Thoracic aorta (tissue), 2 donors: ENCODE measurements around the gene PNMA6E. TPM values are rescaled to one million over a fixed set of nuclear protein-coding genes. Genes with fewer than 3 reads are reported as not detected.

Experiments
- ATAC-seq: fragments of 150-250 bp; one replicate; pipeline ENCODE4 v1.8.0; 2017; ENCODE audit warnings: low read depth; ENCODE audit not compliant: insufficient number of reproducible peaks, low FRiP score
- DNase-seq: peaks from one replicate; pipeline ENCODE4 v3.0.0-alpha.2; 2020; ENCODE audit warnings: low spot score
- H3K27ac ChIP-seq, 2 donors: fragments of 200-600 bp; sonication (generic); 1 replicate in 1 of 2; 2 replicates in 1 of 2; pipeline ENCODE4 v1.5.1; 2016; ENCODE audit warnings: mild to moderate bottlenecking in 2 of 2, moderate library complexity in 2 of 2
- H3K27me3 ChIP-seq: fragments of 200-600 bp; sonication (generic); replicated peaks from 2 replicates; pipeline ENCODE4 v1.6.0; 2016; ENCODE audit warnings: mild to moderate bottlenecking; ENCODE audit not compliant: insufficient read depth
- H3K36me3 ChIP-seq: fragments of 200-600 bp; sonication (generic); one replicate; pipeline ENCODE4 v1.5.1; 2016
- H3K4me1 ChIP-seq, 2 donors: fragments of 200-600 bp; sonication (generic); 1 replicate in 1 of 2; 2 replicates in 1 of 2; pipeline versions ENCODE4 v1.5.1 to v1.6.0; 2016; ENCODE audit warnings: low read depth in 2 of 2, mild to moderate bottlenecking in 1 of 2; ENCODE audit not compliant: control insufficient read depth in 1 of 2
- H3K4me3 ChIP-seq: fragments of 200-600 bp; sonication (generic); 2 replicates; pipeline ENCODE4 v1.5.1; 2016; ENCODE audit warnings: mild to moderate bottlenecking
- H3K9me3 ChIP-seq: fragments of 200-600 bp; sonication (generic); 2 replicates; pipeline ENCODE4 v1.5.1; 2016
- CTCF ChIP-seq: fragments of 200-600 bp; sonication (generic); IDR thresholded peaks from one replicate; pipeline ENCODE4 v1.5.1; 2019; ENCODE audit warnings: antibody characterized with exemption
- total RNA-seq, 2 donors: library from RNA; depleted of rRNA; stranded (reverse); fragments of >200 nt; gene quantifications; one replicate each; pipeline versions ENCODE4 v1.1.0 to v1.2.3, GENCODE V29; 2016

Gene PNMA6E
- total RNA-seq, 2 donors from 2014 or later, result not detected

- TF ChIP-seq CTCF, result no peak
- no peaks in the 10 kb centered on the region for H3K27me3 ChIP-seq
- ATAC-seq, result no peak
- no peaks in the 10 kb centered on the region for H3K36me3 ChIP-seq
- no peaks in the 10 kb centered on the region for H3K4me1 ChIP-seq
- no peak overlapping the region for H3K27ac ChIP-seq
- no peak overlapping the region for H3K4me3 ChIP-seq
- no peak for DNase-seq
- no peaks in the 10 kb centered on the region for H3K9me3 ChIP-seq
Measured at GRCh38 chrX:153371256-153371655, 29.9 kb downstream of the PNMA6E start.

GRCh38 chrX:153370293-153371055 is 30.7 kb downstream of the PNMA6E start:
- no peak for TF ChIP-seq CTCF
- Histone ChIP-seq H3K4me1 (no peaks in the 10 kb centered on the region), H3K4me3 (no peak overlapping the region), H3K36me3 (no peaks in the 10 kb centered on the region), H3K27me3 (no peaks in the 10 kb centered on the region), H3K9me3 (no peaks in the 10 kb centered on the region), H3K27ac (no peak overlapping the region)
- ATAC-seq (no peak), DNase-seq (no peak)

GRCh38 chrX:153366878-153367538 is 34.1 kb downstream of the PNMA6E start:
- ATAC-seq, result no peak
- H3K9me3 ChIP-seq, result no peaks in the 10 kb centered on the region
- H3K4me3 ChIP-seq, result no peak overlapping the region
- no peaks in the 10 kb centered on the region for H3K27me3 ChIP-seq
- H3K4me1 ChIP-seq, result no peaks in the 10 kb centered on the region
- no peak for TF ChIP-seq CTCF
- H3K36me3 ChIP-seq, result no peaks in the 10 kb centered on the region
- no peak for DNase-seq
- H3K27ac ChIP-seq, result no peak overlapping the region

- H3K9me3 ChIP-seq, result no peaks in the 10 kb centered on the region
- no peak for ATAC-seq
- no peak for TF ChIP-seq CTCF
- H3K4me3 ChIP-seq, result no peak overlapping the region
- no peaks in the 10 kb centered on the region for H3K27me3 ChIP-seq
- H3K4me1 ChIP-seq, result no peaks in the 10 kb centered on the region
- DNase-seq, result no peak
- H3K27ac ChIP-seq, result no peak overlapping the region
- no peaks in the 10 kb centered on the region for H3K36me3 ChIP-seq
Measured at GRCh38 chrX:153366119-153366518, 35.0 kb downstream of the PNMA6E start.

- no peaks in the 10 kb centered on the region for H3K27me3 ChIP-seq
- no peaks in the 10 kb centered on the region for H3K36me3 ChIP-seq
- no peak for TF ChIP-seq CTCF
- no peak for ATAC-seq
- no peak for DNase-seq
- H3K4me1 ChIP-seq, result no peaks in the 10 kb centered on the region
- H3K9me3 ChIP-seq, result no peaks in the 10 kb centered on the region
- H3K4me3 ChIP-seq, result no peak overlapping the region
- no peak overlapping the region for H3K27ac ChIP-seq
Measured at GRCh38 chrX:153365670-153366069, 35.5 kb downstream of the PNMA6E start.
